ENCODE data around the gene CLDN25. TPM values are rescaled to one million over a fixed set of nuclear protein-coding genes. Genes with fewer than 3 reads are reported as not detected.

CLDN25 gene
- total RNA-seq, result not detected

DNA sequence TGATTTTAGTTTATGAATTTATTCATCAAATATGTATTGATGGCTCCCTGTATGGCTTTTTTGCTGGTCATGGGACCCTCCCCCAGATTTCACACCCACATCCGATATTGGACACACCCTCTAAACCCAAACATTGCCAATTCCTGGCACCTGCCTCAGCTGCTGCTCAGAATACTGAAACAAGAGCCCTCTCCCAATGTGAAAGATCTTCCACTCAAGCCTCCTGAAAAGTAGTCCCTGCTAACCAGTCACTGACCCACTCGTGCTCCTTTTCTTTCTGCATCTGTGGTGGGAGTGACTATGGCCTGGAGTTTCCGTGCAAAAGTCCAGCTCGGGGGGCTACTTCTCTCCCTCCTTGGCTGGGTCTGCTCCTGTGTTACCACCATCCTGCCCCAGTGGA is at the start of gene CLDN25:
TSS of gene CLDN25 (plus strand) at position 301 of the 400 bp plus-strand sequence. CDS start at position 301, 0 bp downstream.
- Histone ChIP-seq H3K36me3 (no peaks in the 10 kb centered on the region), H3K4me3 (no peak within 1 kb of the TSS), H3K4me1 (peaks cover 0 to 4% of the 10 kb centered on the region in 2 donors), H3K27me3 (no peaks in the 10 kb centered on the region), H3K27ac (peak within 1 kb of the TSS; percentile 44 to 60), H3K9me3 (no peaks in the 10 kb centered on the region)
- no peak for DNase-seq (ENCODE audit: low spot score in 2 of 2)
- intact Hi-C loops (cut with DNase I), result loop anchor here (10.0 kb wide), 1 partner anchor 1485 kb away; no protein-coding TSS in a partner anchor
- TF ChIP-seq, protein P1, sequence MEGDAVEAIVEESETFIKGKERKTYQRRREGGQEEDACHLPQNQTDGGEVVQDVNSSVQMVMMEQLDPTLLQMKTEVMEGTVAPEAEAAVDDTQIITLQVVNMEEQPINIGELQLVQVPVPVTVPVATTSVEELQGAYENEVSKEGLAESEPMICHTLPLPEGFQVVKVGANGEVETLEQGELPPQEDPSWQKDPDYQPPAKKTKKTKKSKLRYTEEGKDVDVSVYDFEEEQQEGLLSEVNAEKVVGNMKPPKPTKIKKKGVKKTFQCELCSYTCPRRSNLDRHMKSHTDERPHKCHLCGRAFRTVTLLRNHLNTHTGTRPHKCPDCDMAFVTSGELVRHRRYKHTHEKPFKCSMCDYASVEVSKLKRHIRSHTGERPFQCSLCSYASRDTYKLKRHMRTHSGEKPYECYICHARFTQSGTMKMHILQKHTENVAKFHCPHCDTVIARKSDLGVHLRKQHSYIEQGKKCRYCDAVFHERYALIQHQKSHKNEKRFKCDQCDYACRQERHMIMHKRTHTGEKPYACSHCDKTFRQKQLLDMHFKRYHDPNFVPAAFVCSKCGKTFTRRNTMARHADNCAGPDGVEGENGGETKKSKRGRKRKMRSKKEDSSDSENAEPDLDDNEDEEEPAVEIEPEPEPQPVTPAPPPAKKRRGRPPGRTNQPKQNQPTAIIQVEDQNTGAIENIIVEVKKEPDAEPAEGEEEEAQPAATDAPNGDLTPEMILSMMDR (IDR thresholded peaks at IDR 0.05), result no peak

DNA sequence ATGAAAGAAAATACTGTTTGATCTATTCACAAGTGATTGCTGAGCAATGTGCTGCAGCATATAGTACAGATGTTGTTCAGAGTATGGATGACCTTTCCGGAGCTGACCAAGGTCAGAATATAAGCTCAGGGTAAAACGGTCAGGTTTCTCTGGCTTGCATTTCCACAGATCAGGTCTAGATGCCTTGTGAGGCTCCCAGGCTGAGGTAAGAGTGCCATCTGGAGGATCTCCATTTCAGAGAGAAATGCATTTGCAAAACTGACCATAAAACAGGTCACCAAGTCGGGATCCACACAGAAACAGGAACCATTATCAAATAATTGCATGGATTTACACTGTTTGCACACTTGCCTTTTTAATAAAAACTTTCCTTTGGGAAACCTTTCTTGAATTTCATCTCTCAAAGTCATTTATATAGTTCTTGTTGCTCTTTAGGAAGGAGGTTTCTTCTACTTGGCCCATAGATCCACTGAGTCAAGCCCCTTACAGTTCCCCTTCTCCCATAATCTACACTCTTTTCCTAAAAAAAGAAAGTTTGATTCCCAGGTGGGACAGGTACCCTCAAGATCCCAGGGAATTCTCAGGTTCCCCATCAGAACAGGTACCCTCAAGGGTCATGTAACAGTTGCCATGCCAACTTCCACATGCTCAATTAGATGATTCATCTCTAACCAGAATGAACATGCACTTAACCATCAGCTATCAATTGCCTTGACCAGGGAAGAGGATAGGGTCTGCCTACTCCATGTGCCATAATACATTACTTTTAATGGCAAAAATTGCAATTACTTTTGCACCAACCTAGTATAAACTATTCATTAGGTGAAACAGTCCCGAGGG is 48.5 kb upstream of the CLDN25 start:
- Histone ChIP-seq H3K36me3 (peaks cover 15 to 26% of the 10 kb centered on the region in 2 donors), H3K4me3 (no peak overlapping the region), H3K4me1 (no peaks in the 10 kb centered on the region), H3K27me3 (no peaks in the 10 kb centered on the region), H3K27ac (no peak overlapping the region), H3K9me3 (no peaks in the 10 kb centered on the region)
- DNase-seq (ENCODE audit: low spot score in 2 of 2), result peak in 1 of 2 donors; percentile 69
- TF ChIP-seq, protein P1 (IDR thresholded peaks at IDR 0.05), result peak; percentile 30 to 75 (median 71)
- intact Hi-C loops (cut with DNase I), result loop anchor here (1.0 to 5.0 kb wide), 3 partner anchors 198 to 426 kb away; no protein-coding TSS in a partner anchor

DNA sequence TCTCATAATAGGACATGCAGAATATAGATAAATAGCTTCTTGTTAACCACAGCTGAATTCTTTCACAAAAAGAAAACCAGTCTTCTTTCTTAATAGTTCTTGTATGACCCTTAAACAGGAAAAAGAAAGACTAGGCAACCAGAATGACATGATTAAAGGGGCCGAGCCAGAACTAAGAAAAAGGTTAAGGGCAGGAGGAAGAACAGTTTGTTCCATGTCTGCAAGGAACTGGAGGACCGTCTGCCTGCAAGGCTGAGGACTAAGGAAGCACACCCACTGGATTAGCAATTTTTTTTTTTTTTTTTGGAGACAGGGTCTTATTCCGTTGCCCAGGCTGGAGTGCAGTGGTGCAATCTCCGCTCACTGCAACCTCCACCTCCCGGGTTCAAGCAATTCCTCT is 47.5 kb upstream of the CLDN25 start:
- intact Hi-C loops (cut with DNase I), result loop anchor here (5.0 kb wide), 1 partner anchor 360 kb away; no protein-coding TSS in a partner anchor
- H3K4me1 ChIP-seq, result no peaks in the 10 kb centered on the region
- no peaks in the 10 kb centered on the region for H3K9me3 ChIP-seq
- DNase-seq (ENCODE audit: low spot score in 2 of 2), result no peak
- peaks cover 15 to 36% of the 10 kb centered on the region in 2 donors for H3K36me3 ChIP-seq
- H3K4me3 ChIP-seq, result no peak overlapping the region
- no peak overlapping the region for H3K27ac ChIP-seq
- TF ChIP-seq, protein P1 (IDR thresholded peaks at IDR 0.05), result no peak
- H3K27me3 ChIP-seq, result no peaks in the 10 kb centered on the region

DNA sequence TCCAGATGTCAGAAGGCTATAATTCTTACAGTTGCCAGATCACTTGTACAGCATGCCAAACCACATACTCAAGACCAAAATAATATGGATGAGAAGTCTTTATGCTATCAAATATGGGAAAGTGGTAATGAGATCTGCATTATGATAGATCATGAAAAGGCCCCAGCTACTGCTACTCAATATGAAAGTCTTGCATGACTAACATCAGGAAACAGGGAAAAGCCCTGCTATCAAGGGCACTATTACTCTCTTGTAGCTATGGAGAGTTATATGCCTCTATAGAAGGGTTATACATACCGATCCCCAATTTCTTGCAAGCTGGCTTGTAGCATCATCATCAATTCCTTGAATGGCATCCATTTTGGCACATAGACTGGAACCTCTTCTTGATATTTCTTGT is 43.3 kb upstream of the CLDN25 start:
- peaks cover 36 to 72% of the 10 kb centered on the region in 2 donors for H3K36me3 ChIP-seq
- DNase-seq (ENCODE audit: low spot score in 2 of 2), result no peak
- TF ChIP-seq, protein P1 (IDR thresholded peaks at IDR 0.05), result no peak
- no peaks in the 10 kb centered on the region for H3K27me3 ChIP-seq
- H3K27ac ChIP-seq, result no peak overlapping the region
- H3K4me3 ChIP-seq, result no peak overlapping the region
- no peaks in the 10 kb centered on the region for H3K4me1 ChIP-seq
- intact Hi-C loops (cut with DNase I), result no loop called here
- H3K9me3 ChIP-seq, result no peaks in the 10 kb centered on the region

DNA sequence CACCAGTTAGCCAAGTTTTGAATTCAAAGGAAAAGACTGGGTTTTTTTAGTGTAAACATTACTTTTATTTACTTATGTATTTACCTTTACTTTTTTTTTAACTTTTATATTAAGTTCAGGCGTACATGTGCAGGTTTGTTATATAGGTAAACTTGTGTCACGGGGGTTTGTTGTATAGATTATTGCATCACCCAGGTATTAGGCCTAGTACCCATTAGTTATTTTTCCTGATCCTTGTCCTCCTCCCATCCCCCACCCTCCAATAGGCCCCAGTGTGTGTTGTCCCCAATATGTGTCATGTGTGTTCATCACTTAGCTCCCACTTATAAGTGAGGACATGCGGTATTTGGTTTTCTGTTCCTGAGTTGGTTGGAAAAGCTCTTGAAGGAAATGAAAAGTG is 26.7 kb upstream of the CLDN25 start:
- H3K27ac ChIP-seq, result no peak overlapping the region
- no peak overlapping the region for H3K4me3 ChIP-seq
- no peak for DNase-seq (ENCODE audit: low spot score in 2 of 2)
- H3K27me3 ChIP-seq, result no peaks in the 10 kb centered on the region
- intact Hi-C loops (cut with DNase I), result no loop called here
- TF ChIP-seq, protein P1 (IDR thresholded peaks at IDR 0.05), result no peak
- H3K9me3 ChIP-seq, result no peaks in the 10 kb centered on the region
- H3K36me3 ChIP-seq, result peaks cover 25 to 46% of the 10 kb centered on the region in 2 donors
- no peaks in the 10 kb centered on the region for H3K4me1 ChIP-seq

Measured in ascending aorta (tissue), 2 donors.